HG03342 (cell line): Measurements from ENCODE around the gene ESPL1.
"Not testable (repeated sequence)": the region's sequence is repeated elsewhere in the genome, so short reads cannot be mapped to it uniquely, and the experiment has no call there.

ENCODE experiments used
- ATAC-seq: cut with Tn5 transposase; IDR thresholded peaks from one replicate; pipeline ENCODE4 v1.9.1; 2021; ENCODE audit warnings: mild to moderate bottlenecking, moderate library complexity; ENCODE audit not compliant: unreplicated experiment

ESPL1 gene

GRCh38 chr12:53297106-53297505 lies 29.0 kb downstream of the ESPL1 start:
- not testable (repeated sequence) for ATAC-seq

GRCh38 chr12:53298164-53298563 lies 30.1 kb downstream of the ESPL1 start:
- ATAC-seq, result no peak

GRCh38 chr12:53299101-53299453 lies 31.0 kb downstream of the ESPL1 start:
- no peak for ATAC-seq

- ATAC-seq, result peak; percentile 72
These were observed 31.5 kb downstream of the ESPL1 start, which contains the start of gene MYG1 for GRCh38 chr12:53299454-53300180. Gene MYG1, plus strand, starts transcription at chr12:53299695. Its CDS starts 43 bp downstream, at chr12:53299738.

GRCh38 chr12:53300187-53300586 lies 32.1 kb downstream of the ESPL1 start:
- ATAC-seq, result no peak

GRCh38 chr12:53302903-53303302 lies 34.8 kb downstream of the ESPL1 start:
- no peak for ATAC-seq

- ATAC-seq, result no peak
These were observed 38.7 kb downstream of the ESPL1 start for GRCh38 chr12:53306826-53307225.

- no peak for ATAC-seq
These were observed 40.2 kb downstream of the ESPL1 start for GRCh38 chr12:53308276-53308675.

- ATAC-seq, result no peak
These were observed 45.9 kb downstream of the ESPL1 start for GRCh38 chr12:53313996-53314395.

- no peak for ATAC-seq
These were observed 52.5 kb downstream of the ESPL1 start for GRCh38 chr12:53320352-53321195.

GRCh38 chr12:53324113-53324778 lies 56.1 kb downstream of the ESPL1 start:
- ATAC-seq, result peak; percentile 27

GRCh38 chr12:53324779-53325510 lies 56.8 kb downstream of the ESPL1 start:
- ATAC-seq, result peak; percentile 40

- ATAC-seq, result no peak
These were observed 57.5 kb downstream of the ESPL1 start for GRCh38 chr12:53325511-53326061.

GRCh38 chr12:53326460-53327185 lies 58.5 kb downstream of the ESPL1 start:
- no peak for ATAC-seq

- no peak for ATAC-seq
These were observed 59.4 kb downstream of the ESPL1 start for GRCh38 chr12:53327435-53328042.

GRCh38 chr12:53328043-53328435 lies 59.9 kb downstream of the ESPL1 start:
- ATAC-seq, result no peak

GRCh38 chr12:53330671-53331070 lies 62.6 kb downstream of the ESPL1 start:
- ATAC-seq, result no peak

- not testable (repeated sequence) for ATAC-seq
These were observed 64.2 kb downstream of the ESPL1 start for GRCh38 chr12:53332339-53332738.

GRCh38 chr12:53332744-53333143 lies 64.6 kb downstream of the ESPL1 start:
- no peak for ATAC-seq
